Peyer's patch (tissue), 4 donors: Measurements from ENCODE around the gene FGF9.

Source experiments
- CTCF ChIP-seq, 6 experiments: fragments of 450-650 bp in 4 of 6; fragments of 200-600 bp in 2 of 6; sonication (generic) in 1 of 6; IDR thresholded peaks; one replicate each; pipeline ENCODE4 v1.5.1; 2017 to 2019; ENCODE audit warnings: antibody characterized with exemption in 6 of 6, mild to moderate bottlenecking in 3 of 6, moderate library complexity in 1 of 6
- POLR2A ChIP-seq, 2 donors: fragments of 450-650 bp; IDR thresholded peaks; one replicate each; pipeline ENCODE4 v1.5.1; 2017; ENCODE audit warnings: antibody characterized with exemption in 2 of 2, mild to moderate bottlenecking in 2 of 2, moderate library complexity in 2 of 2

GRCh38 chr13:21744149-21744548 is 73.3 kb downstream of the FGF9 start:
- no peak for TF ChIP-seq CTCF (IDR thresholded peaks at IDR 0.05)
- no peak for TF ChIP-seq POLR2A (IDR thresholded peaks at IDR 0.05)
